Body of pancreas (tissue), 4 donors: ENCODE results near the gene BEGAIN.

Source experiments
- CTCF ChIP-seq, 7 experiments: fragments of 450-650 bp in 4 of 7; fragments of 200-600 bp in 3 of 7; sonication (generic) in 3 of 7; IDR thresholded peaks; one replicate each; pipeline ENCODE4 v1.5.1; 2016 to 2019; ENCODE audit warnings: antibody characterized with exemption in 7 of 7
- POLR2A ChIP-seq, 3 donors: fragments of 450-650 bp; IDR thresholded peaks; one replicate each; pipeline ENCODE4 v1.6.1; 2016; ENCODE audit warnings: antibody characterized with exemption in 3 of 3, mild to moderate bottlenecking in 2 of 3

DNA sequence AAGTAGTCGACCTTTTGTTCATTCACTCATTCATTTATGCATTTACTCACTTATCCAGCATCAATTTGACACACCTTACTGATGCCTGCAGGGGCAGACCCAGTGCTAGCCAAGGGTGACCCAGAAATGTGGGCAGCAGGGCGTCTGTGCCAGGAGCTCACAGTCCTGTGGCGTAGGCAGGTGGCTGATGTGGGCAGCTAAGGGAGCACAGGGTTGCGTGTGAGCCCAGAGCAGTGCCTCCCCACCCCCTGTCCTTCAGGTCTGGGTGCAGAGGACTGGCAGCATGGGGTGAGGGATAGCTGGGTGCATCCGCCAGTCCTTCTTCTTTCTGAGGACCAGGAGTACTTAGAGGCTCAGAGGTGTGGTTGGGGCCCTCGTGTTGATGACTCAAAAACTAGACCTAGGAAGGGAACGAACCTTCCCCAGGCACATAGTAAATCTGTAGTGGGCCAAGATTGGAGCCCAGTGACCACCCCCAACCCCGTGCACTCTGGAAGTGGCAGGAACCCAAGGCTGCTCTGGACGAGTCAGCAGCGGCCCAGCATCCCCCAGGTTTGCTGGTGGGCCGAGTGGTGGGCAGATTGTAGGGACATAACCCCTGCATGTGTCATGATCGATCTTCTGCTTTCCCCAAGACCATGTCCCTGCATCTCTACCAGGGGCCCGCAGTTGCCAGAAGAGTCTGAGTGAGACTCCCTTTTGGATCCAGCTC, 63.9 kb downstream of the BEGAIN start:
- TF ChIP-seq CTCF (IDR thresholded peaks at IDR 0.05) (no peak), POLR2A (IDR thresholded peaks at IDR 0.05) (no peak)
